K562 (cell line): ENCODE data around the gene ABCC9. TPM values are rescaled to one million over a fixed set of nuclear protein-coding genes. Genes with fewer than 3 reads are reported as not detected.
"Not testable (repeated sequence)": the region's sequence is repeated elsewhere in the genome, so short reads cannot be mapped to it uniquely, and the experiment has no call there.

Experiments
- ATAC-seq: fragments of 200-7000 bp; cut with Tn5 transposase; 3 replicates; pipeline ENCODE4 v1.9.1; 2020; ENCODE audit warnings: moderate library complexity
- BruUV-seq: library from RNA; stranded (reverse); fragments of 400-500 nt; replicated peaks from 2 replicates; lab custom pipeline; 2021; lab: Mats Ljungman, UMichigan
- CTCF ChIA-PET: fragments of 300-600 bp; formaldehyde crosslinking; extraction: SDS; loops from one replicate; lab custom pipeline; 2021; ENCODE audit warnings: low intra/inter-chr PET ratio; lab: Yijun Ruan, JAX
- POLR2A ChIA-PET: fragments of 300-600, 350-650 bp; sonication (Branson Sonifier 250); formaldehyde crosslinking; extraction: SDS; loops from one replicate; lab custom pipeline; 2021; ENCODE audit warnings: antibody characterized with exemption, inconsistent platforms; lab: Yijun Ruan, JAX
- DNase-seq, 4 experiments: peaks; one replicate each; pipeline versions ENCODE4 v3.0.0 to v3.0.0-alpha.2; 2011 to 2018; ENCODE audit warnings: low spot score in 3 of 4, mixed read lengths in 3 of 4; ENCODE audit errors: extremely low read depth in 1 of 4
- FAIRE-seq: peaks from 2 replicates; lab custom pipeline; 2011; peaks lifted over from hg19 to GRCh38; lab: Jason Lieb, UNC
- H2AFZ ChIP-seq: 2 replicates; pipeline ENCODE4 v1.6.0; 2011; ENCODE audit warnings: low read depth, low read length, control low read depth, inconsistent platforms
- H3K27ac ChIP-seq: fragments of 200-600 bp; 3 replicates; pipeline ENCODE4 v1.8.0; 2011; ENCODE audit warnings: low read depth, mild to moderate bottlenecking, control low read depth, inconsistent platforms, low read length, moderate library complexity, mixed read lengths; ENCODE audit errors: extremely low read depth
- H3K27me3 ChIP-seq, 2 experiments: fragments of 300-600 bp in 1 of 2; 2 replicates in 1 of 2; 3 replicates in 1 of 2; pipeline versions ENCODE4 v1.6.0 to v1.8.0; 2011; ENCODE audit warnings: inconsistent platforms in 2 of 2, low read length in 2 of 2, mild to moderate bottlenecking in 1 of 2, mixed read lengths in 1 of 2, moderate library complexity in 1 of 2; ENCODE audit not compliant: control insufficient read depth in 2 of 2, insufficient read depth in 2 of 2
- H3K36me3 ChIP-seq: fragments of 300-600 bp; 3 replicates; pipeline ENCODE4 v1.8.0; 2011; ENCODE audit warnings: mild to moderate bottlenecking, low read length, inconsistent platforms; ENCODE audit not compliant: control insufficient read depth, insufficient read depth
- H3K4me1 ChIP-seq, 2 experiments: fragments of 200-600 bp in 1 of 2; replicated peaks in 1 of 2; 2 replicates in 1 of 2; 3 replicates in 1 of 2; pipeline versions ENCODE4 v1.5.1 to v1.8.0; 2011; ENCODE audit warnings: inconsistent platforms in 2 of 2, low read length in 2 of 2, mild to moderate bottlenecking in 1 of 2, mixed read lengths in 1 of 2, moderate library complexity in 1 of 2; ENCODE audit not compliant: control insufficient read depth in 2 of 2, insufficient read depth in 2 of 2
- H3K4me2 ChIP-seq: 2 replicates; pipeline ENCODE4 v1.6.1; 2011; ENCODE audit warnings: low read length, control low read depth, inconsistent platforms, mixed read lengths; ENCODE audit not compliant: insufficient read depth
- H3K4me3 ChIP-seq: fragments of 200-600 bp; sonication (generic), shearing (Covaris generic); 2 replicates; pipeline ENCODE4 v1.5.1; 2016; ENCODE audit warnings: control low read depth, inconsistent platforms
- H3K79me2 ChIP-seq: fragments of 200-600 bp; 3 replicates; pipeline ENCODE4 v1.8.0; 2011; ENCODE audit warnings: low read length, inconsistent platforms; ENCODE audit not compliant: control insufficient read depth, insufficient read depth
- H3K9ac ChIP-seq, 2 experiments: 2 replicates each; pipeline versions ENCODE4 v1.6.0 to v1.6.1; 2011; ENCODE audit warnings: low read depth in 2 of 2, low read length in 2 of 2, control low read depth in 1 of 2, inconsistent platforms in 1 of 2, mild to moderate bottlenecking in 1 of 2, mixed read lengths in 1 of 2; ENCODE audit not compliant: insufficient read depth in 1 of 2
- H3K9me1 ChIP-seq: one replicate; pipeline ENCODE4 v1.6.0; 2011; ENCODE audit warnings: inconsistent platforms, mild to moderate bottlenecking, low read length, moderate library complexity; ENCODE audit not compliant: control insufficient read depth, insufficient read depth
- H3K9me3 ChIP-seq: replicated peaks from 2 replicates; pipeline ENCODE4 v1.5.1; 2011; ENCODE audit warnings: low read depth, low read length, inconsistent platforms; ENCODE audit not compliant: control insufficient read depth, insufficient read depth
- H4K20me1 ChIP-seq: replicated peaks from 2 replicates; pipeline ENCODE4 v1.6.1; 2011; ENCODE audit warnings: low read length, inconsistent platforms, mixed read lengths; ENCODE audit not compliant: control insufficient read depth, insufficient read depth
- CBFA2T2 ChIP-seq: fragments of 450-650 bp; conservative IDR thresholded peaks from 2 replicates; pipeline ENCODE4 v1.6.1; 2017; ENCODE audit warnings: mild to moderate bottlenecking
- CBFA2T3 ChIP-seq: fragments of 450-650 bp; IDR thresholded peaks from 2 replicates; pipeline ENCODE4 v1.6.1; 2017
- DIDO1 ChIP-seq: fragments of 450-650 bp; IDR thresholded peaks from 2 replicates; pipeline ENCODE4 v1.6.1; 2016; ENCODE audit warnings: low read depth, missing biosample characterization, missing genetic modification characterization
- PTBP1 ChIP-seq: fragments of 200-400 bp; formaldehyde crosslinking; IDR thresholded peaks from 2 replicates; pipeline ENCODE4 v1.6.1; 2017; ENCODE audit warnings: low read depth, low read length
- RBM25 ChIP-seq: fragments of 200-400 bp; formaldehyde crosslinking; IDR thresholded peaks from 2 replicates; pipeline ENCODE4 v1.6.1; 2018; ENCODE audit warnings: low read length, low read depth, moderate library complexity; ENCODE audit not compliant: severe bottlenecking
- SMARCA4 ChIP-seq: fragments of 450-650 bp; IDR thresholded peaks from 2 replicates; pipeline ENCODE4 v1.6.1; 2016
- ZNF146 ChIP-seq: IDR thresholded peaks from one replicate; pipeline ENCODE4 v1.6.1; 2018; ENCODE audit warnings: missing compliant biosample characterization; ENCODE audit not compliant: unreplicated experiment
- ZNF696 ChIP-seq: fragments of 250-450 bp; sonication (Bioruptor Pico); conservative IDR thresholded peaks from 2 replicates; pipeline ENCODE4 v1.4.0; 2020; ENCODE audit warnings: mild to moderate bottlenecking, moderate library complexity
- WGBS: fragments of 100-300 bp; shearing (Covaris generic); methylation state at CpG from one replicate; pipeline ENCODE4 v1.1.6; 2016; ENCODE audit warnings: low coverage, mixed read lengths; ENCODE audit not compliant: insufficient coverage; ENCODE audit errors: missing lambda C conversion rate; 5-methylcytosine and 5-hydroxymethylcytosine counted together
- in situ Hi-C: fragments of 300-500 bp; cut with MboI; formaldehyde crosslinking; loops from 4 replicates; pipeline ENCODE4 v1.15.0; 2018; ENCODE audit warnings: inconsistent platforms, mixed read lengths
- intact Hi-C: fragments of 100-400 bp; cut with micrococcal nuclease; formaldehyde crosslinking; loops from 2 replicates; pipeline ENCODE4 v1.14.2; 2022
- polyA plus RNA-seq, 8 experiments: library from polyadenylated mRNA; depleted of rRNA in 4 of 8; stranded (reverse) in 5 of 8; unstranded in 3 of 8; fragments of >200 nt; fragmentation: Nextera tagmentation in 2 of 8; fragmentation: Illumina TruSeq in 1 of 8; extraction: Ambion mirVana in 2 of 8; extraction: Trizol in 1 of 8; gene quantifications; 2 replicates each; pipeline versions ENCODE4 v1.2.1 to v1.2.3, GENCODE V29; 2011 to 2014; ENCODE audit warnings: inconsistent platforms in 1 of 8, missing spikeins in 1 of 8
- total RNA-seq, 7 experiments: library from RNA; depleted of rRNA in 6 of 7; stranded (reverse); fragments of >200 nt in 6 of 7; fragmentation: Illumina TruSeq in 2 of 7; extraction: Trizol in 2 of 7; gene quantifications; 2 replicates each; pipeline versions ENCODE4 v1.2.1 to v1.2.3, GENCODE V29; 2011 to 2021; ENCODE audit warnings: low replicate concordance in 1 of 7
- TF ChIP-seq, protein P1 (sequence below): fragments of 150-350 bp; conservative IDR thresholded peaks from 2 replicates; pipeline ENCODE4 v1.6.1; 2014; ENCODE audit warnings: low read length
- TF ChIP-seq, protein P2 (sequence below), 2 experiments: IDR thresholded peaks; 2 replicates each; pipeline ENCODE4 v1.6.1; 2012; ENCODE audit warnings: improper control_type of control experiment in 2 of 2, low read depth in 2 of 2, low read length in 2 of 2, borderline replicate concordance in 1 of 2

The ABCC9 gene
- total and polyA plus RNA-seq, 9 of the 15 experiments (the other 6 are each of a cell fraction or from before 2014, with no cell fraction given), result 0.05 to 0.40 (median 0.18) TPM

DNA sequence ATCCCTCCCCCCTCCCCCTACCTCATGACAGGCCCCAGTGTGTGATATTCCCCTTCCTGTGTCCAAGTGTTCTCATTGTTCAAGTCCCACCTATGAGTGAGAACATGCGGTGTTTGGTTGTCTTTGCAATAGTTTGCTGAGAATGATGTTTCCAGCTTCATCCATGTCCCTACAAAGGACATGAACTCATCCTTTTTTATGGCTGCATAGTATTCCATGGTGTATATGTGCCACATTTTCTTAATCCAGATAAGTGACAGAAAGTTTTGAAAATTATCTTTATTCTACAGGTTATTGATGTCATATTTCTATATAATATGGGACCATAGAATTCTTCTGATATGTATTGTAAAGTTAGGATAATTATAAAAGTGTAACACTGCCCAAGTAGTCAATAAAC, 11.3 kb downstream of the ABCC9 start:
- CTCF ChIA-PET, result not testable (repeated sequence)

DNA sequence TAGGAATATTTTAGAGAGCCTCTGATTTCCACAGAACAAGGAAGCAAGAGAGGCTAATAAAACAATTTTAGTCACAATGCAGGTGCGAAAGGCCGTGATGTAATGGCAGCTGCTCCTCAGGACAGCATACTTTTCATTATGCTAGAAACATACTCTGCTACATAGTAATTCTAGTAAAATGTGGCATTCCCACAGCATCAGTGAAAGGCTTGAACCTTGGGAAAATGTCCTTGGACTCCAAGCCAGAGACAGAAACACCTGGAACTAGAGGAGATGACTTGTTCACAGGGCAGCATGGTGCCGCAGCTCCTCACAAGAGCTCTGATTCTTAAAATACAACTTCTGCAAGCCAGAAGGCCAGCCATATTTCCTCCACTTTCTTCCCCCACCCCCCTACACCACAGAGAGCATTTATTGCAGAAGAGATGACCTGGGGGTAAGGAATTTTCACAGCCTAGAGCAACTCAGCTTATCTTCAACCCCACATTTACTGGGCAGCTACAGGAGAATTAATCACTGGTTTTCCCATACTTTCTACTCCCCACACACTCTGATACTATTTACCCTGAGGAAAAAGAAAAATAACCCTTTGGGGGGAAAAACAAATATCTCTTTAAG, 15.8 kb downstream of the ABCC9 start:
- H3K9me3 ChIP-seq, result no peaks in the 10 kb centered on the region
- no peak overlapping the region for H3K4me2 ChIP-seq
- in situ Hi-C loops, result no loop called here
- no peaks in the 10 kb centered on the region; a peak in 1 of 5 replicates for H3K27me3 ChIP-seq
- no peaks in the 10 kb centered on the region for H4K20me1 ChIP-seq
- ChIA-PET CTCF (no interaction called here), POLR2A (no interaction called here)
- 0 out of 2 replicates have a peak overlapping the region, but pooled peaks have one; percentile 32 for H2AFZ ChIP-seq
- DNase-seq, result peak in 2 of 4 experiments; percentile 12 to 37
- no peaks in the 10 kb centered on the region for H3K79me2 ChIP-seq
- H3K27ac ChIP-seq, result no peak overlapping the region
- no peaks in the 10 kb centered on the region for H3K36me3 ChIP-seq
- FAIRE-seq, result peak; percentile 26
- WGBS, result 4% methylated on average over 3 of the region's 3 CpGs
- H3K4me3 ChIP-seq, result no peak overlapping the region
- H3K4me1 ChIP-seq, result no peaks in the 10 kb centered on the region
- no TSS peak for BruUV-seq
- H3K9me1 ChIP-seq, result no peaks in the 10 kb centered on the region
- TF ChIP-seq CBFA2T3, result peak; percentile 52
- TF ChIP-seq SMARCA4, result no peak
- peak; percentile 24; the same call in 1 of the 2 replicates for TF ChIP-seq CBFA2T2
- TF ChIP-seq, protein P1, sequence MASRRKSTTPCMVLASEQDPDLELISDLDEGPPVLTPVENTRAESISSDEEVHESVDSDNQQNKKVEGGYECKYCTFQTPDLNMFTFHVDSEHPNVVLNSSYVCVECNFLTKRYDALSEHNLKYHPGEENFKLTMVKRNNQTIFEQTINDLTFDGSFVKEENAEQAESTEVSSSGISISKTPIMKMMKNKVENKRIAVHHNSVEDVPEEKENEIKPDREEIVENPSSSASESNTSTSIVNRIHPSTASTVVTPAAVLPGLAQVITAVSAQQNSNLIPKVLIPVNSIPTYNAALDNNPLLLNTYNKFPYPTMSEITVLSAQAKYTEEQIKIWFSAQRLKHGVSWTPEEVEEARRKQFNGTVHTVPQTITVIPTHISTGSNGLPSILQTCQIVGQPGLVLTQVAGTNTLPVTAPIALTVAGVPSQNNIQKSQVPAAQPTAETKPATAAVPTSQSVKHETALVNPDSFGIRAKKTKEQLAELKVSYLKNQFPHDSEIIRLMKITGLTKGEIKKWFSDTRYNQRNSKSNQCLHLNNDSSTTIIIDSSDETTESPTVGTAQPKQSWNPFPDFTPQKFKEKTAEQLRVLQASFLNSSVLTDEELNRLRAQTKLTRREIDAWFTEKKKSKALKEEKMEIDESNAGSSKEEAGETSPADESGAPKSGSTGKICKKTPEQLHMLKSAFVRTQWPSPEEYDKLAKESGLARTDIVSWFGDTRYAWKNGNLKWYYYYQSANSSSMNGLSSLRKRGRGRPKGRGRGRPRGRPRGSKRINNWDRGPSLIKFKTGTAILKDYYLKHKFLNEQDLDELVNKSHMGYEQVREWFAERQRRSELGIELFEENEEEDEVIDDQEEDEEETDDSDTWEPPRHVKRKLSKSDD, result no peak
- TF ChIP-seq, protein P2, sequence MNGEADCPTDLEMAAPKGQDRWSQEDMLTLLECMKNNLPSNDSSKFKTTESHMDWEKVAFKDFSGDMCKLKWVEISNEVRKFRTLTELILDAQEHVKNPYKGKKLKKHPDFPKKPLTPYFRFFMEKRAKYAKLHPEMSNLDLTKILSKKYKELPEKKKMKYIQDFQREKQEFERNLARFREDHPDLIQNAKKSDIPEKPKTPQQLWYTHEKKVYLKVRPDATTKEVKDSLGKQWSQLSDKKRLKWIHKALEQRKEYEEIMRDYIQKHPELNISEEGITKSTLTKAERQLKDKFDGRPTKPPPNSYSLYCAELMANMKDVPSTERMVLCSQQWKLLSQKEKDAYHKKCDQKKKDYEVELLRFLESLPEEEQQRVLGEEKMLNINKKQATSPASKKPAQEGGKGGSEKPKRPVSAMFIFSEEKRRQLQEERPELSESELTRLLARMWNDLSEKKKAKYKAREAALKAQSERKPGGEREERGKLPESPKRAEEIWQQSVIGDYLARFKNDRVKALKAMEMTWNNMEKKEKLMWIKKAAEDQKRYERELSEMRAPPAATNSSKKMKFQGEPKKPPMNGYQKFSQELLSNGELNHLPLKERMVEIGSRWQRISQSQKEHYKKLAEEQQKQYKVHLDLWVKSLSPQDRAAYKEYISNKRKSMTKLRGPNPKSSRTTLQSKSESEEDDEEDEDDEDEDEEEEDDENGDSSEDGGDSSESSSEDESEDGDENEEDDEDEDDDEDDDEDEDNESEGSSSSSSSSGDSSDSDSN (IDR thresholded peaks at IDR 0.05; ENCODE audit: borderline replicate concordance in 1 of 2, low read depth in 2 of 2, low read length in 2 of 2), result no peak
- no peak for TF ChIP-seq DIDO1 (tag)
- no peak for TF ChIP-seq PTBP1
- no peak for TF ChIP-seq ZNF696 (CRISPR knock-in tag)
- H3K9ac ChIP-seq, result no peak overlapping the region
- ATAC-seq, result peak; percentile 61
- intact Hi-C loops, result no loop called here

More for the DNA sequence above, 11.3 kb downstream of the ABCC9 start:
- TF ChIP-seq RBM25 (peak; percentile 34), ZNF146 (CRISPR knock-in tag) (peak; percentile 60)
- TF ChIP-seq, all 486 proteins: peak for 2; not testable (repeated sequence) for 484
- H3K4me1 ChIP-seq, H3K27me3 ChIP-seq, H3K27ac ChIP-seq, DNase-seq, FAIRE-seq, H3K9me3 ChIP-seq, H4K20me1 ChIP-seq, intact Hi-C loops, H3K79me2 ChIP-seq, H3K9me1 ChIP-seq, in situ Hi-C loops, POLR2A ChIA-PET, H3K9ac ChIP-seq, ATAC-seq, H2AFZ ChIP-seq, H3K4me2 ChIP-seq, H3K36me3 ChIP-seq, BruUV-seq, H3K4me3 ChIP-seq: not testable (repeated sequence)
- WGBS, result 0% methylated on average over 1 of the region's 1 CpG
